ENCODE measurements around the gene PPIA.

PPIA gene

GRCh38 chr7:44849259-44849884 lies 52.9 kb downstream of the PPIA start:
- no peak overlapping the region for H3K4me3 ChIP-seq (replicated peaks; ENCODE audit: insufficient read depth, low read length)
- no peaks in the 10 kb centered on the region for H3K27me3 ChIP-seq (ENCODE audit: insufficient read depth, poor library complexity, severe bottlenecking)
- peak overlapping the region; percentile 98 for H3K27ac ChIP-seq (replicated peaks)
- no peak for DNase-seq (ENCODE audit: low read depth in 1 of 2, low spot score in 1 of 2)
- no peak; the same call in 1 of the 2 replicates for TF ChIP-seq POLR2AphosphoS5 (IDR thresholded peaks at IDR 0.05; ENCODE audit: low read depth)
- no peak for TF ChIP-seq GABPA (IDR thresholded peaks at IDR 0.05; ENCODE audit: low read depth)

- no peak for DNase-seq (ENCODE audit: low read depth in 1 of 2, low spot score in 1 of 2)
- no peaks in the 10 kb centered on the region for H3K27me3 ChIP-seq (ENCODE audit: insufficient read depth, poor library complexity, severe bottlenecking)
- no peak overlapping the region for H3K4me3 ChIP-seq (replicated peaks; ENCODE audit: insufficient read depth, low read length)
- TF ChIP-seq SPI1 (IDR thresholded peaks at IDR 0.05; ENCODE audit: borderline replicate concordance, low read depth) (peak; percentile 83), CTCF (IDR thresholded peaks at IDR 0.05; ENCODE audit: insufficient read depth, low read length) (no peak)
- H3K27ac ChIP-seq (replicated peaks) = peak overlapping the region; percentile 7; the same call in 1 of the 2 replicates
Measured at GRCh38 chr7:44849885-44850544, 53.5 kb downstream of the PPIA start.

GRCh38 chr7:44852590-44852989 lies 56.1 kb downstream of the PPIA start:
- Histone ChIP-seq H3K27ac (replicated peaks) (no peak overlapping the region), H3K27me3 (ENCODE audit: insufficient read depth, poor library complexity, severe bottlenecking) (no peaks in the 10 kb centered on the region), H3K4me3 (replicated peaks; ENCODE audit: insufficient read depth, low read length) (no peak overlapping the region)
- TF ChIP-seq REST (IDR thresholded peaks at IDR 0.05; ENCODE audit: insufficient replicate concordance, low read depth) (no peak), SPI1 (IDR thresholded peaks at IDR 0.05; ENCODE audit: borderline replicate concordance, low read depth) (peak; percentile 72)
- DNase-seq (ENCODE audit: low read depth in 1 of 2, low spot score in 1 of 2) = no peak

Measured in HL-60 (cell line).